ENCODE measurements around the gene LSM3. TPM values are rescaled to one million over a fixed set of nuclear protein-coding genes. Genes with fewer than 3 reads are reported as not detected.
A peak's percentile ranks its signal among the peaks of the same experiment; 100 is the strongest.

The LSM3 gene
- total RNA-seq, 1 donor from 2014 or later = 9.5 TPM

- ATAC-seq (no peak), DNase-seq (no peak)
- Histone ChIP-seq H3K27me3 (ENCODE audit: low read depth) (no peaks in the 10 kb centered on the region), H3K36me3 (peaks cover 99% of the 10 kb centered on the region), H3K4me1 (no peaks in the 10 kb centered on the region), H3K27ac (no peak overlapping the region), H3K4me3 (no peak overlapping the region), H3K9me3 (no peaks in the 10 kb centered on the region)
- intact Hi-C loops (cut with DNase I) = no loop called here
- no peak for TF ChIP-seq CTCF (IDR thresholded peaks at IDR 0.05)
Measured at GRCh38 chr3:14135581-14135980, 43.0 kb upstream of the LSM3 start.

- no peak overlapping the region for H3K27ac ChIP-seq
- H3K36me3 ChIP-seq = peaks cover 99% of the 10 kb centered on the region
- no peak overlapping the region for H3K4me3 ChIP-seq
- intact Hi-C loops (cut with DNase I) = no loop called here
- ATAC-seq = peak; percentile 39 to 54
- no peak for TF ChIP-seq CTCF (IDR thresholded peaks at IDR 0.05)
- H3K27me3 ChIP-seq (ENCODE audit: low read depth) = no peaks in the 10 kb centered on the region
- H3K9me3 ChIP-seq = no peaks in the 10 kb centered on the region
- H3K4me1 ChIP-seq = peaks cover 4% of the 10 kb centered on the region
- DNase-seq = no peak
Measured at GRCh38 chr3:14137004-14137403, 41.6 kb upstream of the LSM3 start.

- Histone ChIP-seq H3K36me3 (peaks cover 99% of the 10 kb centered on the region), H3K4me3 (no peak overlapping the region), H3K27me3 (ENCODE audit: low read depth) (no peaks in the 10 kb centered on the region), H3K27ac (no peak overlapping the region), H3K4me1 (peaks cover 9% of the 10 kb centered on the region), H3K9me3 (no peaks in the 10 kb centered on the region)
- intact Hi-C loops (cut with DNase I) = no loop called here
- no peak for DNase-seq
- no peak for TF ChIP-seq CTCF (IDR thresholded peaks at IDR 0.05)
- ATAC-seq = no peak
Measured at GRCh38 chr3:14137445-14137844, 41.2 kb upstream of the LSM3 start.

- TF ChIP-seq CTCF (IDR thresholded peaks at IDR 0.05) = no peak
- DNase-seq (no peak), ATAC-seq (no peak)
- no peak overlapping the region for H3K4me3 ChIP-seq
- peaks cover 97% of the 10 kb centered on the region for H3K36me3 ChIP-seq
- no peaks in the 10 kb centered on the region for H3K27me3 ChIP-seq (ENCODE audit: low read depth)
- H3K4me1 ChIP-seq = peaks cover 17% of the 10 kb centered on the region
- intact Hi-C loops (cut with DNase I) = no loop called here
- H3K27ac ChIP-seq = no peak overlapping the region
- no peaks in the 10 kb centered on the region for H3K9me3 ChIP-seq
Measured at GRCh38 chr3:14138109-14138877, 40.3 kb upstream of the LSM3 start.

- Histone ChIP-seq H3K4me3 (no peak overlapping the region), H3K27ac (no peak overlapping the region), H3K4me1 (peaks cover 25% of the 10 kb centered on the region), H3K36me3 (peaks cover 89% of the 10 kb centered on the region), H3K27me3 (ENCODE audit: low read depth) (no peaks in the 10 kb centered on the region), H3K9me3 (no peaks in the 10 kb centered on the region)
- ATAC-seq (no peak), DNase-seq (no peak)
- intact Hi-C loops (cut with DNase I) = no loop called here
- TF ChIP-seq CTCF (IDR thresholded peaks at IDR 0.05) = no peak
Measured at GRCh38 chr3:14138878-14139655, 39.5 kb upstream of the LSM3 start.

All from lower lobe of right lung (tissue), 2 donors.